Mesendoderm (in vitro differentiated cells): Measurements from ENCODE around the gene CDC123.
"Not testable (repeated sequence)": the region's sequence is repeated elsewhere in the genome, so short reads cannot be mapped to it uniquely, and the experiment has no call there.

Source experiments
- DNase-seq: peaks from one replicate; pipeline ENCODE4 v3.0.0; 2013
- H2AK5ac ChIP-seq: 2 replicates; pipeline ENCODE4 v1.6.1; 2013; ENCODE audit warnings: low read length, inconsistent platforms
- H2BK120ac ChIP-seq: 2 replicates; pipeline ENCODE4 v1.6.1; 2013; ENCODE audit warnings: low read depth, mild to moderate bottlenecking, low read length, moderate library complexity, mixed read lengths
- H2BK15ac ChIP-seq: replicated peaks from 2 replicates; pipeline ENCODE4 v1.6.1; 2013; ENCODE audit warnings: low read depth, mild to moderate bottlenecking, moderate library complexity
- H2BK5ac ChIP-seq: 2 replicates; pipeline ENCODE4 v1.6.1; 2013; ENCODE audit warnings: low read length, inconsistent platforms
- H3K18ac ChIP-seq: 2 replicates; pipeline ENCODE4 v1.6.1; 2013; ENCODE audit warnings: mild to moderate bottlenecking, low read length, mixed read lengths
- H3K23ac ChIP-seq: one replicate; pipeline ENCODE4 v1.6.1; 2013; ENCODE audit warnings: low read length
- H3K27ac ChIP-seq: 2 replicates; pipeline ENCODE4 v1.5.1; 2013; ENCODE audit warnings: low read depth, mild to moderate bottlenecking, inconsistent platforms, low read length, moderate library complexity
- H3K27me3 ChIP-seq: 2 replicates; pipeline ENCODE4 v1.6.1; 2013; ENCODE audit warnings: low read length, control low read depth, mild to moderate bottlenecking, inconsistent platforms; ENCODE audit not compliant: insufficient read depth, poor library complexity
- H3K36me3 ChIP-seq: 2 replicates; pipeline ENCODE4 v1.6.1; 2013; ENCODE audit warnings: low read length, inconsistent platforms; ENCODE audit not compliant: control insufficient read depth, insufficient read depth
- H3K4ac ChIP-seq: one replicate; pipeline ENCODE4 v1.6.1; 2013; ENCODE audit warnings: low read depth, mild to moderate bottlenecking, low read length, moderate library complexity
- H3K4me1 ChIP-seq: 2 replicates; pipeline ENCODE4 v1.6.1; 2013; ENCODE audit warnings: low read depth, low read length, inconsistent platforms; ENCODE audit not compliant: control insufficient read depth
- H3K4me2 ChIP-seq: 2 replicates; pipeline ENCODE4 v1.6.1; 2013; ENCODE audit warnings: low read length
- H3K4me3 ChIP-seq: 2 replicates; pipeline ENCODE4 v1.5.1; 2013; ENCODE audit warnings: mild to moderate bottlenecking, low read length
- H3K56ac ChIP-seq: one replicate; pipeline ENCODE4 v1.6.1; 2013; ENCODE audit warnings: low read length
- H3K79me1 ChIP-seq: 2 replicates; pipeline ENCODE4 v1.6.1; 2013; ENCODE audit warnings: low read length, inconsistent platforms
- H3K79me2 ChIP-seq: 2 replicates; pipeline ENCODE4 v1.6.1; 2013; ENCODE audit warnings: mild to moderate bottlenecking, low read length; ENCODE audit not compliant: control insufficient read depth, insufficient read depth
- H3K9ac ChIP-seq: 2 replicates; pipeline ENCODE4 v1.6.1; 2013; ENCODE audit warnings: low read length, inconsistent platforms
- H4K5ac ChIP-seq: one replicate; pipeline ENCODE4 v1.6.1; 2013; ENCODE audit warnings: low read length
- H4K8ac ChIP-seq: one replicate; pipeline ENCODE4 v1.6.1; 2013; ENCODE audit warnings: low read depth, mild to moderate bottlenecking, control low read depth, low read length, moderate library complexity
- WGBS: extraction: QIAGEN DNeasy Blood & Tissue Kit; methylation state at CpG from one replicate; pipeline ENCODE4 v1.1.7; 2013; ENCODE audit warnings: low lambda C conversion rate, missing lambda C conversion rate; ENCODE audit not compliant: insufficient coverage; ENCODE audit errors: extremely low coverage; 5-methylcytosine and 5-hydroxymethylcytosine counted together

The CDC123 gene

DNA sequence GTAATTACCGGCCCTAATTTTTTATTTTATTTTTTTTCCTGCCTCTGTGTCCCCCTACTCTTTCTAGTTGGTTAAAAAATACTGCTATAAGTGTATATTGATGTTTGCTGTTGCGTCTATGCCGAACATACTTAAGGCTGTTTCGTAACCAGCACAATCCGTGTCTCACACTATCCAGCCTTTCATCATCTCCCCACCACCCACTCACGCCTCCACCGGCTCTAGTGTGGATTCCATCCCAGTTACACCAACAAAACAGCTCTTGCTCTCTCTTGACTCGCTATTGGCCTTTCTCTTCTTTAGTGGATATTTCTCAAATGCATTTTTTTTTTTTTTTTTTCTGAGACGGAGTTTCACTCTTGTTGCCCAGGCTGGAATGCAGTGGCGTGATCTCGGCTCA lies 83.3 kb downstream of the CDC123 start:
- no peak for DNase-seq
- Histone ChIP-seq H2BK15ac (no peak overlapping the region), H3K27ac (no peak overlapping the region), H2AK5ac (no peak overlapping the region), H3K9ac (no peak overlapping the region), H3K36me3 (no peaks in the 10 kb centered on the region), H3K18ac (no peak overlapping the region), H2BK120ac (no peak overlapping the region), H3K79me2 (no peaks in the 10 kb centered on the region), H3K4me3 (no peak overlapping the region), H3K4me1 (no peaks in the 10 kb centered on the region), H3K4ac (no peak overlapping the region), H2BK5ac (no peak overlapping the region), H4K8ac (no peak overlapping the region), H3K23ac (no peak overlapping the region), H3K4me2 (no peak overlapping the region), H4K5ac (no peak overlapping the region), H3K79me1 (no peaks in the 10 kb centered on the region), H3K27me3 (no peaks in the 10 kb centered on the region), H3K56ac (no peak overlapping the region)
- no CpG with 5 or more reads among the region's 11 CpGs for WGBS

DNA sequence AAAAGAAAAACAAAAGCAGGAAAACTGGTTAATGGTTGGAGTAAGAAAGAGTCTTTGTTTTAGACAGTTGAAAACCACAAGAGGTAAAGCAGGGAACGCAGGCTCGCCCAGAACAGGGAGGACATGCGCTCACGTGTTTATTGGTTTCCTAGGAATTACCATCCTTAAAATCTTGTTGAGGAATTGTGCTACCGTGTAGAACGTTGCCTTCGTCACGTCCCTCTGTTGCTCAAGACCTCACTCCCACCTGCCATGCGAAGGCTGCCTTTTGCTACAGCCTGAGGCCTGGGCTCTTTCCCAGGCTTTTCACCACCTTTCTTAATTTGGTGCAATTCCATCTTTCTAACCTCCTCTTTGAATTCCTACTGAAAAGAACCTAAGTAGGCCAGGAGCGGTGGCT lies 91.8 kb downstream of the CDC123 start:
- H2AK5ac ChIP-seq, result no peak overlapping the region
- no peaks in the 10 kb centered on the region for H3K4me1 ChIP-seq
- no peak overlapping the region for H3K4ac ChIP-seq
- H3K56ac ChIP-seq, result no peak overlapping the region
- no peak overlapping the region for H4K5ac ChIP-seq
- no peak overlapping the region for H3K27ac ChIP-seq
- WGBS, result no CpG with 5 or more reads among the region's 10 CpGs
- H3K79me2 ChIP-seq, result no peaks in the 10 kb centered on the region
- no peak overlapping the region for H3K4me2 ChIP-seq
- H3K36me3 ChIP-seq, result no peaks in the 10 kb centered on the region
- H2BK15ac ChIP-seq, result no peak overlapping the region
- no peak overlapping the region for H2BK5ac ChIP-seq
- no peak for DNase-seq
- no peak overlapping the region for H3K18ac ChIP-seq
- no peak overlapping the region for H4K8ac ChIP-seq
- no peak overlapping the region for H2BK120ac ChIP-seq
- no peaks in the 10 kb centered on the region for H3K27me3 ChIP-seq
- H3K9ac ChIP-seq, result no peak overlapping the region
- no peak overlapping the region for H3K4me3 ChIP-seq
- no peak overlapping the region for H3K23ac ChIP-seq
- H3K79me1 ChIP-seq, result no peaks in the 10 kb centered on the region

DNA sequence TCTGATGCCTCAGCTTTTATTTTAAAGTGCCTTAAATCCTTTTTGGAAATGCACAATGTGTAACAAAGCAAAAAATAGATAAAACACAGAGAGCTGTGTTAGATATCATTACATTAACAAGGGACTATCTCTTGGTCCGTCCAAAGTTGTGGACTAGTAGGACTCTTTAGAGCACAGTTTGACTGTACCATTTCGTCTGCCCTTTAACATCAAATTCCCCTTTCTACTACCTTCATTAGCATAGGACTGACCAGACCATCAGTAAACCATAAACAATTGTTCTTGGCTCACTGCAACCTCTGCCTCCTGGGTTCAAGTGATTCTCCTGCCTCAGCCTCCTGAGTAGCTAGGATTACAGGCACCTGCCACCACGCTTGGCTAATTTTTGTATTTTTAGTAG lies 101.8 kb downstream of the CDC123 start:
- H3K18ac ChIP-seq, H3K36me3 ChIP-seq, H2AK5ac ChIP-seq, H2BK120ac ChIP-seq, H4K5ac ChIP-seq, H2BK5ac ChIP-seq, H3K4ac ChIP-seq, DNase-seq, H3K79me1 ChIP-seq, H3K27me3 ChIP-seq, H3K4me3 ChIP-seq, H3K56ac ChIP-seq, H3K79me2 ChIP-seq, H3K4me1 ChIP-seq, H3K27ac ChIP-seq, H3K4me2 ChIP-seq, H2BK15ac ChIP-seq, H4K8ac ChIP-seq, H3K23ac ChIP-seq, H3K9ac ChIP-seq: not testable (repeated sequence)
- no CpG with 5 or more reads among the region's 3 CpGs for WGBS

DNA sequence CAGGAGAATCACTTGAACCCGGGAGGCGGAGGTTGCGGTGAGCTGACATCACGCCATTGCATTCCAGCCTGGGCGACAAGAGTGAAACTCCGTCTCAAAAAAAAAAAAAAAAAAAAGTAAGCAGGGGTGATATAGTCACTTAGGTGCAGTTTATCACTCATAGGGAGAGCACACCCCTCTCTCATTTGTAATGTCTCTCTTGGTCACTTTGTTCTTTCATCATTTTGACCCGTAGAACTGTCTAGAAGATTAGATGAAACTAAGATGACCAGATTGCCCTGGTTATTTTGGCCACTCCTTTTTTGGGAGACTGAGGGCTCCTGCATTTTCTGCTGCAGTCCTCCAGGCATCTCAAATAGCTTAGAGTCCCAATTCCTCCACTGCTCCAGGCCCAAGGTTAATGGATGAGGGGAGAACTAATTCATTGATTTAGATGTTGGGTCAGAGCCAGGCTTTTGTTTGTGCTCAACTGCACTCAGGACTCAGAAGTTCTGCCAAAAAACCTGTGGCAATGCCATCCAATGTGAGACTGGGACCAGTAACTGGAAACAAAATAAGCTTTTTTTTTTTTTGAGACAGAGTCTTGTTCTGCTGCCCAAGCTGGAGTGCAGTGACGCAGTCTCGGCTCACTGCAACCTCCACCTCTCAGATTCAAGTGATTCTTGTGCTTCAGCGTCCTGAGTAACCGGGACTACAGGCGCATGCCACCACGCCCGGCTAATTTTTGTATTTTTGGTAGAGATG lies 103.4 kb downstream of the CDC123 start:
- Histone ChIP-seq H3K56ac (no peak overlapping the region), H3K27ac (no peak overlapping the region), H3K23ac (no peak overlapping the region), H3K18ac (no peak overlapping the region), H3K4me1 (no peaks in the 10 kb centered on the region), H3K79me1 (no peaks in the 10 kb centered on the region), H2BK15ac (no peak overlapping the region), H3K4me3 (no peak overlapping the region), H3K27me3 (no peaks in the 10 kb centered on the region), H2AK5ac (no peak overlapping the region), H2BK120ac (no peak overlapping the region), H3K79me2 (no peaks in the 10 kb centered on the region), H3K4ac (no peak overlapping the region), H3K36me3 (no peaks in the 10 kb centered on the region), H4K8ac (no peak overlapping the region), H4K5ac (no peak overlapping the region), H2BK5ac (no peak overlapping the region), H3K9ac (no peak overlapping the region), H3K4me2 (no peak overlapping the region)
- DNase-seq, result no peak
- no CpG with 5 or more reads among the region's 14 CpGs for WGBS
